Measurements from ENCODE around the gene ARRDC5.
"Not testable (repeated sequence)": the region's sequence is repeated elsewhere in the genome, so short reads cannot be mapped to it uniquely, and the experiment has no call there.

Gene ARRDC5

DNA sequence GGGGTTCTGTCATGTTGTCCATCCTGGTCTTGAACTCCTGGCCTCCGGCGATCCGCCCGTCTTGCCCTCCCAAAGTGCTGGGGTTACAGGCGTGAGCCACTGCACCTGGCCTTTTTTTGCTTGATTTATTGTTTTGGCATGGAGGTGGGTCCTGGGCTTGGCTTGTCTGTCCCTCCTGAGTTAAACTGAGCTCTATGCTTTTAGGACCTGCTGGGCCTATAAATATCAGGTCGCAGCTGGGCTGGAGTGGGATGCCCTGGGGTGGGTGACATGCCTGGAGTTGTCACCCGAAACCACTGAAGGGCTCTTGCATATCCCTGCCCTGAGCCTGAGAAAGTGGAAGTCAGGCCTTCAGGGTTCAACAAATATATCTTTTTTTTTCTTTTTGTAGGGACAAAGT, 5.5 kb downstream of the ARRDC5 start:
- H4K20me1 ChIP-seq (ENCODE audit: insufficient read depth, low read length, poor library complexity, severe bottlenecking): no peaks in the 10 kb centered on the region
- TF ChIP-seq, protein P1, sequence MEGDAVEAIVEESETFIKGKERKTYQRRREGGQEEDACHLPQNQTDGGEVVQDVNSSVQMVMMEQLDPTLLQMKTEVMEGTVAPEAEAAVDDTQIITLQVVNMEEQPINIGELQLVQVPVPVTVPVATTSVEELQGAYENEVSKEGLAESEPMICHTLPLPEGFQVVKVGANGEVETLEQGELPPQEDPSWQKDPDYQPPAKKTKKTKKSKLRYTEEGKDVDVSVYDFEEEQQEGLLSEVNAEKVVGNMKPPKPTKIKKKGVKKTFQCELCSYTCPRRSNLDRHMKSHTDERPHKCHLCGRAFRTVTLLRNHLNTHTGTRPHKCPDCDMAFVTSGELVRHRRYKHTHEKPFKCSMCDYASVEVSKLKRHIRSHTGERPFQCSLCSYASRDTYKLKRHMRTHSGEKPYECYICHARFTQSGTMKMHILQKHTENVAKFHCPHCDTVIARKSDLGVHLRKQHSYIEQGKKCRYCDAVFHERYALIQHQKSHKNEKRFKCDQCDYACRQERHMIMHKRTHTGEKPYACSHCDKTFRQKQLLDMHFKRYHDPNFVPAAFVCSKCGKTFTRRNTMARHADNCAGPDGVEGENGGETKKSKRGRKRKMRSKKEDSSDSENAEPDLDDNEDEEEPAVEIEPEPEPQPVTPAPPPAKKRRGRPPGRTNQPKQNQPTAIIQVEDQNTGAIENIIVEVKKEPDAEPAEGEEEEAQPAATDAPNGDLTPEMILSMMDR (conservative IDR thresholded peaks at IDR 0.05; ENCODE audit: low read length): no peak
- TF ChIP-seq EZH2phosphoT487 (IDR thresholded peaks at IDR 0.05; ENCODE audit: borderline replicate concordance): no peak
- no peaks in the 10 kb centered on the region for H3K36me3 ChIP-seq (ENCODE audit: insufficient read depth, low read length)
- H3K9me3 ChIP-seq (ENCODE audit: insufficient read depth, low read depth, low read length): no peaks in the 10 kb centered on the region
- no peaks in the 10 kb centered on the region for H3K79me2 ChIP-seq (ENCODE audit: insufficient read depth, low read length)
- H3K4me2 ChIP-seq (ENCODE audit: low read depth, low read length, poor library complexity, severe bottlenecking): no peak overlapping the region
- H3K4me3 ChIP-seq (ENCODE audit: low read length, poor library complexity, severe bottlenecking): no peak overlapping the region
- H2AFZ ChIP-seq (ENCODE audit: low read length): no peak overlapping the region
- no peak overlapping the region for H3K9ac ChIP-seq (ENCODE audit: low read depth, low read length, poor library complexity, severe bottlenecking)
- no peaks in the 10 kb centered on the region for H3F3A ChIP-seq (ENCODE audit: low read depth)
- no peaks in the 10 kb centered on the region for H3K4me1 ChIP-seq (ENCODE audit: insufficient read depth, low read length, poor library complexity, severe bottlenecking)
- no peaks in the 10 kb centered on the region for H3K9me2 ChIP-seq (replicated peaks; ENCODE audit: low read depth, low read length)
- H3K27me3 ChIP-seq (ENCODE audit: insufficient read depth, low read length, poor library complexity, severe bottlenecking): no peaks in the 10 kb centered on the region

DNA sequence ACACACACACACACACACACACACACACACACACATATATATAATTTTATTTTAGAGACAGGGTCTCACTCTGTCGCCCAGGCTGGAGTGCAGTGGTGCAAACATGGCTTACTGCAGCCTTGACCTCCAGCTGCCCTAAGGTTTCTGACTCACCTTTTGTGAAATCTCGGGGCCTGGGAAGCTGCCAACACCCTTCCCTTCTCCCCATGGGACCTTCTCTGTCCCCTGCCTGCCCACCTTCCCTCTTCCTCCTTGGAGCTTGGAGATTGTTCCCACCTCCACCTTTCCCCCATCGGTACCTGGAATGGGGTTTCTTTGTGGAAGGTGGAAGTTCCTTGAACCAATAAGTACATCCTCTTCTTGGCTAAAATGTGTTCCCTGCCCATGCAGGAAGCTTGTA, 6.3 kb downstream of the ARRDC5 start:
- H3K9me2 ChIP-seq (replicated peaks; ENCODE audit: low read depth, low read length): no peaks in the 10 kb centered on the region
- no peaks in the 10 kb centered on the region for H3F3A ChIP-seq (ENCODE audit: low read depth)
- no peak overlapping the region for H3K4me3 ChIP-seq (ENCODE audit: low read length, poor library complexity, severe bottlenecking)
- H3K4me1 ChIP-seq (ENCODE audit: insufficient read depth, low read length, poor library complexity, severe bottlenecking): no peaks in the 10 kb centered on the region
- no peak overlapping the region for H3K4me2 ChIP-seq (ENCODE audit: low read depth, low read length, poor library complexity, severe bottlenecking)
- H3K36me3 ChIP-seq (ENCODE audit: insufficient read depth, low read length): no peaks in the 10 kb centered on the region
- no peaks in the 10 kb centered on the region for H3K79me2 ChIP-seq (ENCODE audit: insufficient read depth, low read length)
- no peak overlapping the region for H3K9ac ChIP-seq (ENCODE audit: low read depth, low read length, poor library complexity, severe bottlenecking)
- H2AFZ ChIP-seq (ENCODE audit: low read length): no peak overlapping the region
- no peak for TF ChIP-seq EZH2phosphoT487 (IDR thresholded peaks at IDR 0.05; ENCODE audit: borderline replicate concordance)
- TF ChIP-seq, protein P1 (conservative IDR thresholded peaks at IDR 0.05; ENCODE audit: low read length): no peak
- no peaks in the 10 kb centered on the region for H4K20me1 ChIP-seq (ENCODE audit: insufficient read depth, low read length, poor library complexity, severe bottlenecking)
- H3K27me3 ChIP-seq (ENCODE audit: insufficient read depth, low read length, poor library complexity, severe bottlenecking): no peaks in the 10 kb centered on the region
- H3K9me3 ChIP-seq (ENCODE audit: insufficient read depth, low read depth, low read length): no peaks in the 10 kb centered on the region

DNA sequence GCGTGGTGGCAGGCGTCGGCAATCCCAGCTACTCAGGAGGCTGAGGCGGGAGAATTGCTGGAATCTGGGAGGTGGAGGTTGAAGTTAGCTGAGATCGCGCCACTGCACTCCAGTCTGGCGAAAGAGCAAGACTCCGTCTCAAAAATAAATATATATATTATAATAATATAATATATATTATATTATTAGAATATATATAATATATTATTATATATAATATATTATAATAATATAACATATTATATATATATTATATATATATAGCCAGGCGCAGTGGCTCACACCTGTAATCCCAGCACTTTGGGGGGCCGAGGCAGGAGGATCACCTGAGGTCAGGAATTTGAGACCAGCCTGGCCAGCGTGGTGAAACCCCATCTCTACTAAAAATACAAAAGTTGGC, 9.7 kb downstream of the ARRDC5 start:
- H3K4me2 ChIP-seq (ENCODE audit: low read depth, low read length, poor library complexity, severe bottlenecking); H3K79me2 ChIP-seq (ENCODE audit: insufficient read depth, low read length); H3K36me3 ChIP-seq (ENCODE audit: insufficient read depth, low read length); H3K9me2 ChIP-seq (replicated peaks; ENCODE audit: low read depth, low read length); H3F3A ChIP-seq (ENCODE audit: low read depth); H2AFZ ChIP-seq (ENCODE audit: low read length); H3K9ac ChIP-seq (ENCODE audit: low read depth, low read length, poor library complexity, severe bottlenecking); H3K27me3 ChIP-seq (ENCODE audit: insufficient read depth, low read length, poor library complexity, severe bottlenecking); H3K4me1 ChIP-seq (ENCODE audit: insufficient read depth, low read length, poor library complexity, severe bottlenecking); H3K4me3 ChIP-seq (ENCODE audit: low read length, poor library complexity, severe bottlenecking); H3K9me3 ChIP-seq (ENCODE audit: insufficient read depth, low read depth, low read length); H4K20me1 ChIP-seq (ENCODE audit: insufficient read depth, low read length, poor library complexity, severe bottlenecking): not testable (repeated sequence)

DNA sequence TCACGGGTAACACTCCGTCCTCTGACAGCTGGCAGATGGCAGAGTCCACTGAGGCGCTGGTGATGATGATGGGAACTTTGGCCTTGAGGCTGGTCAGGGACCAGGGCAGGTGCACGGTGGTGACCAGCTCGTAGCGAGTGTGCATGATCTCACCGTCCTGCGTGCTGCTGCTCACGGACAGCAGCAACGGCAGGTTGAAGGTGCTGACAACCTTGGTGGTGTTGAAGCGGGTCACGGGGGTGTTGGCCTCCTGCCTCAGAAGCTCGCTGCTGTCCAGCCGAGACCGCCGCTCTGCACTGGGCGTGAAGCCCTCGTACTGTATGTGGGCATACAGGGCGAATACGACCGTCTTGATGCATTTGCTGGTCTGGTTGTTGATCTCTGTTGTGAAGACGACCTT, 11.6 kb downstream of the ARRDC5 start:
- Histone ChIP-seq H3K4me1 (ENCODE audit: insufficient read depth, low read length, poor library complexity, severe bottlenecking) (no peaks in the 10 kb centered on the region), H3K9me3 (ENCODE audit: insufficient read depth, low read depth, low read length) (no peaks in the 10 kb centered on the region)

More for the DNA sequence above, 11.6 kb downstream of the ARRDC5 start:
- H3K4me2 ChIP-seq (ENCODE audit: low read depth, low read length, poor library complexity, severe bottlenecking): no peak overlapping the region
- no peaks in the 10 kb centered on the region for H3K9me2 ChIP-seq (replicated peaks; ENCODE audit: low read depth, low read length)
- H3K27me3 ChIP-seq (ENCODE audit: insufficient read depth, low read length, poor library complexity, severe bottlenecking): no peaks in the 10 kb centered on the region
- no peaks in the 10 kb centered on the region for H3F3A ChIP-seq (ENCODE audit: low read depth)
- no peaks in the 10 kb centered on the region for H3K36me3 ChIP-seq (ENCODE audit: insufficient read depth, low read length)
- H4K20me1 ChIP-seq (ENCODE audit: insufficient read depth, low read length, poor library complexity, severe bottlenecking): no peaks in the 10 kb centered on the region
- no peaks in the 10 kb centered on the region for H3K79me2 ChIP-seq (ENCODE audit: insufficient read depth, low read length)
- H2AFZ ChIP-seq (ENCODE audit: low read length): no peak overlapping the region
- no peak overlapping the region for H3K4me3 ChIP-seq (ENCODE audit: low read length, poor library complexity, severe bottlenecking)
- no peak overlapping the region for H3K9ac ChIP-seq (ENCODE audit: low read depth, low read length, poor library complexity, severe bottlenecking)
- TF ChIP-seq, protein P1 (conservative IDR thresholded peaks at IDR 0.05; ENCODE audit: low read length): no peak
- no peak for TF ChIP-seq EZH2phosphoT487 (IDR thresholded peaks at IDR 0.05; ENCODE audit: borderline replicate concordance)

Data from Loucy (cell line).